OCI-LY1 (cell line): ENCODE measurements around the gene SLC39A11.

Source experiments
- EZH2 ChIP-seq: fragments of 200-600 bp; sonication (generic), shearing (Covaris generic); IDR thresholded peaks from 2 replicates; pipeline ENCODE4 v1.8.0; 2017; ENCODE audit warnings: borderline replicate concordance, mixed run types, mild to moderate bottlenecking, antibody characterized with exemption, low read length, moderate library complexity, mixed read lengths
- TF ChIP-seq, protein P1 (sequence below): fragments of 200-600 bp; sonication (generic), shearing (Covaris generic); IDR thresholded peaks from 2 replicates; pipeline ENCODE4 v1.5.1; 2017; ENCODE audit warnings: mild to moderate bottlenecking, antibody characterized with exemption, low read length, moderate library complexity, mixed read lengths

DNA sequence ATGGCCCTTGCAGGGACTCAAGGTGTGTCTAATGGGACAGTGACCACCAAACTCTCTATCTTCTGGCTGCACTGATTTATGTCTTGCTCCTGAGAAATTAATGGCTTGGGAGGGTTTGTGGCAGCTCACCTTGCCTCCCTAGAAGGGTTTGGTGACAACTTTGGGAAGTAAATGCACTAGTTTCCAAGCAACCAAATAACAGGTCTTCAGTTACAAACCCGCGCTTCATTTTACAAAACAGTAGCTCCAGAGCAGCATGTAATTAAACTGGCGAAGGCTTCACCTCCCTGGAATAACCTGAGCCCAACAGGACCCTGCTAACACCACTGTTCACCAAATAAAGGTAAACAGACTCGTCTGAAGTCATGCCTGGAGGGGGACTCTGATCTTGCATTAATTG, 318.3 kb downstream of the SLC39A11 start:
- TF ChIP-seq, protein P1, sequence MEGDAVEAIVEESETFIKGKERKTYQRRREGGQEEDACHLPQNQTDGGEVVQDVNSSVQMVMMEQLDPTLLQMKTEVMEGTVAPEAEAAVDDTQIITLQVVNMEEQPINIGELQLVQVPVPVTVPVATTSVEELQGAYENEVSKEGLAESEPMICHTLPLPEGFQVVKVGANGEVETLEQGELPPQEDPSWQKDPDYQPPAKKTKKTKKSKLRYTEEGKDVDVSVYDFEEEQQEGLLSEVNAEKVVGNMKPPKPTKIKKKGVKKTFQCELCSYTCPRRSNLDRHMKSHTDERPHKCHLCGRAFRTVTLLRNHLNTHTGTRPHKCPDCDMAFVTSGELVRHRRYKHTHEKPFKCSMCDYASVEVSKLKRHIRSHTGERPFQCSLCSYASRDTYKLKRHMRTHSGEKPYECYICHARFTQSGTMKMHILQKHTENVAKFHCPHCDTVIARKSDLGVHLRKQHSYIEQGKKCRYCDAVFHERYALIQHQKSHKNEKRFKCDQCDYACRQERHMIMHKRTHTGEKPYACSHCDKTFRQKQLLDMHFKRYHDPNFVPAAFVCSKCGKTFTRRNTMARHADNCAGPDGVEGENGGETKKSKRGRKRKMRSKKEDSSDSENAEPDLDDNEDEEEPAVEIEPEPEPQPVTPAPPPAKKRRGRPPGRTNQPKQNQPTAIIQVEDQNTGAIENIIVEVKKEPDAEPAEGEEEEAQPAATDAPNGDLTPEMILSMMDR = no peak
- no peak for TF ChIP-seq EZH2
